ENCODE measurements around the gene SLC4A1. TPM values are rescaled to one million over a fixed set of nuclear protein-coding genes. Genes with fewer than 3 reads are reported as not detected.

The SLC4A1 gene
- total RNA-seq, 6 experiments from 2014 or later, result 0.06 to 31.8 (median 1.2) TPM

GRCh38 chr17:44207319-44207718, 60.6 kb downstream of the SLC4A1 start:
- peaks cover 0 to 7% (median 0%) of the 10 kb centered on the region in 4 donors for H3K4me1 ChIP-seq
- no peak for DNase-seq
- TF ChIP-seq POLR2A (IDR thresholded peaks at IDR 0.05) (no peak), CTCF (IDR thresholded peaks at IDR 0.05) (no peak)
- ATAC-seq, result no peak
- no peak overlapping the region for H3K4me3 ChIP-seq
- H3K36me3 ChIP-seq, result peaks cover 0 to 42% (median 15%) of the 10 kb centered on the region in 4 donors
- intact Hi-C loops (cut with DNase I), result no loop called here
- H3K27ac ChIP-seq, result no peak overlapping the region
- no peaks in the 10 kb centered on the region for H3K27me3 ChIP-seq
- no peaks in the 10 kb centered on the region for H3K9me3 ChIP-seq
- 78% methylated on average over 17 of the region's 17 CpGs for WGBS (ENCODE audit: insufficient coverage, low coverage, low lambda C conversion rate, missing lambda C conversion rate)

- no peaks in the 10 kb centered on the region for H3K27me3 ChIP-seq
- ATAC-seq (no peak), DNase-seq (no peak)
- no peaks in the 10 kb centered on the region for H3K9me3 ChIP-seq
- WGBS (ENCODE audit: insufficient coverage, low coverage, low lambda C conversion rate, missing lambda C conversion rate), result 50% methylated on average over 1 of the region's 6 CpGs
- H3K36me3 ChIP-seq, result peaks cover 0 to 42% (median 15%) of the 10 kb centered on the region in 4 donors
- TF ChIP-seq CTCF (IDR thresholded peaks at IDR 0.05), result no peak
- no peak for TF ChIP-seq POLR2A (IDR thresholded peaks at IDR 0.05)
- H3K4me3 ChIP-seq, result no peak overlapping the region
- no peak overlapping the region for H3K27ac ChIP-seq
- intact Hi-C loops (cut with DNase I), result no loop called here
- peaks cover 0 to 7% (median 0%) of the 10 kb centered on the region in 4 donors for H3K4me1 ChIP-seq
Observed at GRCh38 chr17:44206825-44207155, 61.1 kb downstream of the SLC4A1 start.

GRCh38 chr17:44205962-44206824, 61.7 kb downstream of the SLC4A1 start:
- intact Hi-C loops (cut with DNase I), result no loop called here
- no peaks in the 10 kb centered on the region for H3K27me3 ChIP-seq
- no peak overlapping the region for H3K4me3 ChIP-seq
- ATAC-seq (no peak), DNase-seq (no peak)
- H3K9me3 ChIP-seq, result no peaks in the 10 kb centered on the region
- no peak overlapping the region for H3K27ac ChIP-seq
- 57% methylated on average over 7 of the region's 13 CpGs for WGBS (ENCODE audit: insufficient coverage, low coverage, low lambda C conversion rate, missing lambda C conversion rate)
- TF ChIP-seq CTCF (IDR thresholded peaks at IDR 0.05) (no peak), POLR2A (IDR thresholded peaks at IDR 0.05) (no peak)
- H3K36me3 ChIP-seq, result peaks cover 0 to 37% (median 15%) of the 10 kb centered on the region in 4 donors
- H3K4me1 ChIP-seq, result peaks cover 0 to 7% (median 0%) of the 10 kb centered on the region in 4 donors

- no peak for DNase-seq
- 33% methylated on average over 1 of the region's 5 CpGs for WGBS (ENCODE audit: insufficient coverage, low coverage, low lambda C conversion rate, missing lambda C conversion rate)
- intact Hi-C loops (cut with DNase I), result no loop called here
Observed at GRCh38 chr17:44204441-44204882, 63.5 kb downstream of the SLC4A1 start.

More at GRCh38 chr17:44204441-44204882, 63.5 kb downstream of the SLC4A1 start:
- Histone ChIP-seq H3K27me3 (no peaks in the 10 kb centered on the region), H3K9me3 (no peaks in the 10 kb centered on the region), H3K36me3 (peaks cover 0 to 24% (median 11%) of the 10 kb centered on the region in 4 donors), H3K4me1 (no peaks in the 10 kb centered on the region), H3K4me3 (no peak overlapping the region), H3K27ac (no peak overlapping the region)
- ATAC-seq, result no peak
- TF ChIP-seq CTCF (IDR thresholded peaks at IDR 0.05), result no peak
- no peak for TF ChIP-seq POLR2A (IDR thresholded peaks at IDR 0.05)

Measured in right lobe of liver (tissue), 6 donors.